ENCODE data around the gene LDB2. TPM values are rescaled to one million over a fixed set of nuclear protein-coding genes. Genes with fewer than 3 reads are reported as not detected.

Gene LDB2
- total RNA-seq, 1 donor: 18.8 TPM

- H4K20me1 ChIP-seq (ENCODE audit: insufficient read depth, low read length): no peaks in the 10 kb centered on the region
- H2AFZ ChIP-seq (ENCODE audit: low read length): no peak overlapping the region
- H3K27ac ChIP-seq (ENCODE audit: low read depth, low read length): no peak overlapping the region
- H3K4me2 ChIP-seq (ENCODE audit: insufficient read depth, low read length): no peak overlapping the region
- H3K4me3 ChIP-seq (ENCODE audit: insufficient read depth, low read length): no peak overlapping the region
- H3K36me3 ChIP-seq (ENCODE audit: insufficient read depth, low read length): no peaks in the 10 kb centered on the region
- H3K79me2 ChIP-seq (ENCODE audit: insufficient read depth, low read length): no peaks in the 10 kb centered on the region
- peaks cover 5% of the 10 kb centered on the region for H3K4me1 ChIP-seq (ENCODE audit: insufficient read depth, low read length)
- no peaks in the 10 kb centered on the region for H3K27me3 ChIP-seq (ENCODE audit: insufficient read depth, low read length)
- DNase-seq (ENCODE audit: insufficient read length, low spot score, missing footprints): no peak
- no peak for TF ChIP-seq CTCF (IDR thresholded peaks at IDR 0.05; ENCODE audit: extremely low read depth, low read depth, low read length)
- no peaks in the 10 kb centered on the region for H3K9me3 ChIP-seq (ENCODE audit: low read depth, low read length)
These were observed 74.1 kb downstream of the LDB2 start for GRCh38 chr4:16824278-16824806.

- no peaks in the 10 kb centered on the region for H3K4me1 ChIP-seq (ENCODE audit: insufficient read depth, low read length)
- TF ChIP-seq CTCF (IDR thresholded peaks at IDR 0.05; ENCODE audit: extremely low read depth, low read depth, low read length): no peak
- H3K27ac ChIP-seq (ENCODE audit: low read depth, low read length): no peak overlapping the region
- H3K79me2 ChIP-seq (ENCODE audit: insufficient read depth, low read length): no peaks in the 10 kb centered on the region
- no peaks in the 10 kb centered on the region for H3K9me3 ChIP-seq (ENCODE audit: low read depth, low read length)
- no peak overlapping the region for H2AFZ ChIP-seq (ENCODE audit: low read length)
- H3K4me2 ChIP-seq (ENCODE audit: insufficient read depth, low read length): no peak overlapping the region
- no peaks in the 10 kb centered on the region for H3K27me3 ChIP-seq (ENCODE audit: insufficient read depth, low read length)
- no peaks in the 10 kb centered on the region for H4K20me1 ChIP-seq (ENCODE audit: insufficient read depth, low read length)
- no peak overlapping the region for H3K4me3 ChIP-seq (ENCODE audit: insufficient read depth, low read length)
- no peak for DNase-seq (ENCODE audit: insufficient read length, low spot score, missing footprints)
- H3K36me3 ChIP-seq (ENCODE audit: insufficient read depth, low read length): no peaks in the 10 kb centered on the region
These were observed 78.1 kb downstream of the LDB2 start for GRCh38 chr4:16820329-16820728.

- Histone ChIP-seq H3K36me3 (ENCODE audit: insufficient read depth, low read length) (no peaks in the 10 kb centered on the region), H3K27me3 (ENCODE audit: insufficient read depth, low read length) (no peaks in the 10 kb centered on the region), H3K27ac (ENCODE audit: low read depth, low read length) (no peak overlapping the region), H4K20me1 (ENCODE audit: insufficient read depth, low read length) (no peaks in the 10 kb centered on the region), H3K9me3 (ENCODE audit: low read depth, low read length) (no peaks in the 10 kb centered on the region), H3K79me2 (ENCODE audit: insufficient read depth, low read length) (no peaks in the 10 kb centered on the region), H3K4me1 (ENCODE audit: insufficient read depth, low read length) (no peaks in the 10 kb centered on the region), H2AFZ (ENCODE audit: low read length) (no peak overlapping the region), H3K4me3 (ENCODE audit: insufficient read depth, low read length) (no peak overlapping the region), H3K4me2 (ENCODE audit: insufficient read depth, low read length) (no peak overlapping the region)
- no peak for TF ChIP-seq CTCF (IDR thresholded peaks at IDR 0.05; ENCODE audit: extremely low read depth, low read depth, low read length)
- no peak for DNase-seq (ENCODE audit: insufficient read length, low spot score, missing footprints)
These were observed 78.8 kb downstream of the LDB2 start for GRCh38 chr4:16819652-16820051.

GRCh38 chr4:16818005-16818404 lies 80.4 kb downstream of the LDB2 start:
- no peaks in the 10 kb centered on the region for H3K27me3 ChIP-seq (ENCODE audit: insufficient read depth, low read length)
- H3K27ac ChIP-seq (ENCODE audit: low read depth, low read length): no peak overlapping the region
- no peaks in the 10 kb centered on the region for H3K4me1 ChIP-seq (ENCODE audit: insufficient read depth, low read length)
- no peak for DNase-seq (ENCODE audit: insufficient read length, low spot score, missing footprints)
- no peaks in the 10 kb centered on the region for H3K79me2 ChIP-seq (ENCODE audit: insufficient read depth, low read length)
- no peaks in the 10 kb centered on the region for H4K20me1 ChIP-seq (ENCODE audit: insufficient read depth, low read length)
- no peaks in the 10 kb centered on the region for H3K9me3 ChIP-seq (ENCODE audit: low read depth, low read length)
- H3K4me3 ChIP-seq (ENCODE audit: insufficient read depth, low read length): no peak overlapping the region
- H2AFZ ChIP-seq (ENCODE audit: low read length): no peak overlapping the region
- TF ChIP-seq CTCF (IDR thresholded peaks at IDR 0.05; ENCODE audit: extremely low read depth, low read depth, low read length): no peak
- no peak overlapping the region for H3K4me2 ChIP-seq (ENCODE audit: insufficient read depth, low read length)
- H3K36me3 ChIP-seq (ENCODE audit: insufficient read depth, low read length): no peaks in the 10 kb centered on the region

Measured in osteoblast (primary cell).